T-helper 2 cell treated with Interferon-gamma antibody and Interleukin-4, amounts not matched to agents 5 μg/mL and 100 μg/mL, for 36 hours (primary cell): Measurements from ENCODE around the gene DLGAP4.
A peak's percentile ranks its signal among the peaks of the same experiment; 100 is the strongest.

Source experiments
- DNase-seq: peaks from one replicate; pipeline ENCODE4 v3.0.0; 2021; ENCODE audit warnings: low spot score
- H3K27ac Mint-ChIP-seq: one replicate; pipeline ENCODE4 v1.8.0; 2021; ENCODE audit warnings: mild to moderate bottlenecking, mixed read lengths
- H3K27me3 Mint-ChIP-seq: one replicate; pipeline ENCODE4 v1.8.0; 2021; ENCODE audit warnings: low read depth, mixed read lengths
- H3K36me3 Mint-ChIP-seq: one replicate; pipeline ENCODE4 v1.8.0; 2021; ENCODE audit warnings: low read depth, mixed read lengths
- H3K4me1 Mint-ChIP-seq: one replicate; pipeline ENCODE4 v1.8.0; 2021; ENCODE audit warnings: low read depth, mixed read lengths
- H3K4me3 Mint-ChIP-seq: one replicate; pipeline ENCODE4 v1.8.0; 2022; ENCODE audit warnings: mild to moderate bottlenecking, moderate library complexity, mixed read lengths
- H3K9me3 Mint-ChIP-seq: one replicate; pipeline ENCODE4 v1.8.0; 2021; ENCODE audit warnings: mixed read lengths

DLGAP4 gene

GRCh38 chr20:36440370-36441026 is 134.4 kb downstream of the DLGAP4 start:
- Mint-ChIP-seq H3K27ac (no peak overlapping the region), H3K9me3 (no peaks in the 10 kb centered on the region), H3K4me3 (no peak overlapping the region), H3K27me3 (peaks cover 3% of the 10 kb centered on the region), H3K4me1 (no peaks in the 10 kb centered on the region), H3K36me3 (no peaks in the 10 kb centered on the region)
- DNase-seq, result no peak

- Mint-ChIP-seq H3K9me3 (no peaks in the 10 kb centered on the region), H3K27ac (no peak overlapping the region), H3K4me1 (no peaks in the 10 kb centered on the region), H3K4me3 (no peak overlapping the region), H3K36me3 (no peaks in the 10 kb centered on the region), H3K27me3 (peaks cover 3% of the 10 kb centered on the region)
- DNase-seq, result no peak
Observed at GRCh38 chr20:36441027-36441414, 134.9 kb downstream of the DLGAP4 start.

GRCh38 chr20:36441416-36441815 is 135.3 kb downstream of the DLGAP4 start:
- no peak for DNase-seq
- no peaks in the 10 kb centered on the region for H3K4me1 Mint-ChIP-seq
- peaks cover 3% of the 10 kb centered on the region for H3K27me3 Mint-ChIP-seq

GRCh38 chr20:36445847-36446246 is 139.7 kb downstream of the DLGAP4 start:
- H3K27me3 Mint-ChIP-seq, result no peaks in the 10 kb centered on the region
- H3K4me1 Mint-ChIP-seq, result no peaks in the 10 kb centered on the region
- H3K36me3 Mint-ChIP-seq, result no peaks in the 10 kb centered on the region
- no peak overlapping the region for H3K27ac Mint-ChIP-seq
- no peak for DNase-seq
- H3K4me3 Mint-ChIP-seq, result no peak overlapping the region
- no peaks in the 10 kb centered on the region for H3K9me3 Mint-ChIP-seq

More at GRCh38 chr20:36441416-36441815, 135.3 kb downstream of the DLGAP4 start:
- no peaks in the 10 kb centered on the region for H3K36me3 Mint-ChIP-seq
- H3K9me3 Mint-ChIP-seq, result no peaks in the 10 kb centered on the region
- H3K4me3 Mint-ChIP-seq, result no peak overlapping the region
- H3K27ac Mint-ChIP-seq, result no peak overlapping the region

- Mint-ChIP-seq H3K27ac (no peak overlapping the region), H3K27me3 (no peaks in the 10 kb centered on the region), H3K4me1 (no peaks in the 10 kb centered on the region), H3K36me3 (no peaks in the 10 kb centered on the region), H3K9me3 (no peaks in the 10 kb centered on the region), H3K4me3 (no peak overlapping the region)
- no peak for DNase-seq
Observed at GRCh38 chr20:36446557-36446956, 140.4 kb downstream of the DLGAP4 start.

- no peaks in the 10 kb centered on the region for H3K36me3 Mint-ChIP-seq
- no peak for DNase-seq
- no peaks in the 10 kb centered on the region for H3K27me3 Mint-ChIP-seq
- H3K4me1 Mint-ChIP-seq, result no peaks in the 10 kb centered on the region
- H3K4me3 Mint-ChIP-seq, result no peak overlapping the region
- no peaks in the 10 kb centered on the region for H3K9me3 Mint-ChIP-seq
- H3K27ac Mint-ChIP-seq, result no peak overlapping the region
Observed at GRCh38 chr20:36447101-36447500, 141.0 kb downstream of the DLGAP4 start.

- Mint-ChIP-seq H3K36me3 (no peaks in the 10 kb centered on the region), H3K9me3 (no peaks in the 10 kb centered on the region), H3K4me3 (no peak overlapping the region), H3K27ac (no peak overlapping the region), H3K4me1 (no peaks in the 10 kb centered on the region), H3K27me3 (no peaks in the 10 kb centered on the region)
- DNase-seq, result no peak
Observed at GRCh38 chr20:36449663-36450062, 143.5 kb downstream of the DLGAP4 start.

- Mint-ChIP-seq H3K4me1 (no peaks in the 10 kb centered on the region), H3K27ac (no peak overlapping the region), H3K27me3 (peaks cover 4% of the 10 kb centered on the region), H3K9me3 (no peaks in the 10 kb centered on the region), H3K4me3 (no peak overlapping the region), H3K36me3 (no peaks in the 10 kb centered on the region)
- DNase-seq, result no peak
Observed at GRCh38 chr20:36454332-36454697, 148.2 kb downstream of the DLGAP4 start.

GRCh38 chr20:36454698-36455427 is 148.7 kb downstream of the DLGAP4 start:
- Mint-ChIP-seq H3K27ac (no peak overlapping the region), H3K9me3 (no peaks in the 10 kb centered on the region), H3K36me3 (no peaks in the 10 kb centered on the region)

GRCh38 chr20:36455972-36456625 is 150.0 kb downstream of the DLGAP4 start:
- DNase-seq, result no peak
- Mint-ChIP-seq H3K36me3 (no peaks in the 10 kb centered on the region), H3K27me3 (peaks cover 4% of the 10 kb centered on the region)

More at GRCh38 chr20:36454698-36455427, 148.7 kb downstream of the DLGAP4 start:
- H3K4me3 Mint-ChIP-seq, result no peak overlapping the region
- DNase-seq, result no peak
- H3K4me1 Mint-ChIP-seq, result no peaks in the 10 kb centered on the region
- H3K27me3 Mint-ChIP-seq, result peaks cover 4% of the 10 kb centered on the region

GRCh38 chr20:36460648-36461599 is 154.8 kb downstream of the DLGAP4 start:
- H3K36me3 Mint-ChIP-seq, result peaks cover 1% of the 10 kb centered on the region
- H3K27ac Mint-ChIP-seq, result peak overlapping the region; percentile 80
- H3K27me3 Mint-ChIP-seq, result peaks cover under 1% of the 10 kb centered on the region
- peak; percentile 85 for DNase-seq
- H3K4me1 Mint-ChIP-seq, result peaks cover 37% of the 10 kb centered on the region
- peak overlapping the region; percentile 63 for H3K4me3 Mint-ChIP-seq
- H3K9me3 Mint-ChIP-seq, result no peaks in the 10 kb centered on the region

More at GRCh38 chr20:36455972-36456625, 150.0 kb downstream of the DLGAP4 start:
- H3K4me1 Mint-ChIP-seq, result peaks cover 5% of the 10 kb centered on the region
- H3K27ac Mint-ChIP-seq, result no peak overlapping the region
- no peaks in the 10 kb centered on the region for H3K9me3 Mint-ChIP-seq
- no peak overlapping the region for H3K4me3 Mint-ChIP-seq

- Mint-ChIP-seq H3K4me1 (peaks cover 46% of the 10 kb centered on the region), H3K27ac (peak overlapping the region; percentile 86), H3K36me3 (peaks cover 1% of the 10 kb centered on the region), H3K9me3 (no peaks in the 10 kb centered on the region), H3K4me3 (peak overlapping the region; percentile 92), H3K27me3 (no peaks in the 10 kb centered on the region)
- DNase-seq, result peak; percentile 14
Observed at GRCh38 chr20:36461600-36462439, 155.7 kb downstream of the DLGAP4 start.
